Right atrium auricular region (tissue), 2 donors: ENCODE data around the gene LHPP. TPM values are rescaled to one million over a fixed set of nuclear protein-coding genes. Genes with fewer than 3 reads are reported as not detected.

Source experiments
- DNase-seq: peaks from one replicate; pipeline ENCODE4 v3.0.0-alpha.2; 2019; ENCODE audit warnings: low spot score
- H3K27ac ChIP-seq, 2 donors: fragments of 200-600 bp; sonication (generic); 1 replicate in 1 of 2; 2 replicates in 1 of 2; pipeline ENCODE4 v1.5.1; 2016 to 2019
- H3K27me3 ChIP-seq, 2 donors: fragments of 200-600 bp; sonication (generic); one replicate each; pipeline versions ENCODE4 v1.5.1 to v1.6.0; 2017 to 2019
- H3K36me3 ChIP-seq: fragments of 200-600 bp; sonication (generic); one replicate; pipeline ENCODE4 v1.5.1; 2016
- H3K4me1 ChIP-seq, 2 donors: fragments of 200-600 bp; sonication (generic); one replicate each; pipeline versions ENCODE4 v1.5.1 to v1.6.0; 2017 to 2019
- H3K4me3 ChIP-seq, 2 donors: fragments of 200-600 bp; sonication (generic); 1 replicate in 1 of 2; 2 replicates in 1 of 2; pipeline ENCODE4 v1.5.1; 2017 to 2019; ENCODE audit warnings: mild to moderate bottlenecking in 1 of 2, moderate library complexity in 1 of 2
- H3K9me3 ChIP-seq, 2 donors: fragments of 200-600 bp; sonication (generic); one replicate each; pipeline ENCODE4 v1.5.1; 2019
- total RNA-seq, 2 donors: library from RNA; depleted of rRNA; stranded (reverse); fragments of >200 nt; gene quantifications; one replicate each; pipeline ENCODE4 v1.1.0, GENCODE V29; 2016
- TF ChIP-seq, protein P1 (sequence below), 2 donors: fragments of 200-600 bp; sonication (generic); IDR thresholded peaks; one replicate each; pipeline ENCODE4 v1.5.1; 2019; ENCODE audit warnings: antibody characterized with exemption in 2 of 2

Gene LHPP
- total RNA-seq, 2 donors from 2014 or later = 10.3 to 23.7 TPM

DNA sequence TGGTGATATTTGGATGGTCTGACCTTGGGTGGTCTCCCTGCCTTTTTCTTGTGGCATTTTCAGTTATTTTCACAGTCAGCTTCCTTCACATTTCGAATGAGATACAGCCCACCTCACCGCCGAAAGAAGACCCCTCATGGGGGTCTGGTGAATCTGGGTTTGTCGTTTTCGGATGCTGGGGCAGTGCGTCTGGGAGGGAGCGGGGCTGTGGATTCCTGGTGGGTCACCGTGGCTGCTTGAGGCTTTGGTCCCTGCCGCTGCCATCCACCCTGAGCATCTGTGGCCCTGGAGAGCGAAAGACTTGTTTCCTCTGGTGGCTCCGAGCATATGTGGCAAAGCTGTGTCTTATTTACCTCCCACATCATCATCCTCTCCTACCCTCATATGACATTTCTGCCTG is 43.1 kb downstream of the LHPP start:
- no peak overlapping the region for H3K4me3 ChIP-seq

DNA sequence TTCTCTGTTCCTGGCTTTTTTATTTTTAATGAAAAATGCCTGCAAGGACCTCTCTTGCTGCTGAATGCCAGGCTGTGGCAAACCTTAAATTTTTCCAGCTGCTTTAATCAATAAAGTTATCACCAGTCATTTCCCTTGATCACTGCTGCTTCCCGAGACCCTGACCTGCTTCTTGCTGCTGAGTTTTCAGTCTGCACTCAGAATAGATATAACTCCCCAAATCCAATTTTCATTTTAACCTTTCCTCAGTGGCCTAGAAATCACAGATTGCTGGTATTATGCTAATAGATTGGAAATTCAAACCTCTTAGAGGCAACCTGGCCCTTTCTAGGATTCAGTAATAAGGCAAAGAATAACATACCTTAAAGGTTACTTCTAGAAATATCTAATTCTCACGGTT is 43.7 kb downstream of the LHPP start:
- Histone ChIP-seq H3K4me1 (no peaks in the 10 kb centered on the region), H3K4me3 (no peak overlapping the region), H3K9me3 (peaks cover 0 to 8% of the 10 kb centered on the region in 2 donors), H3K27ac (no peak overlapping the region), H3K27me3 (no peaks in the 10 kb centered on the region), H3K36me3 (peaks cover 4% of the 10 kb centered on the region)
- no peak for DNase-seq
- TF ChIP-seq, protein P1, sequence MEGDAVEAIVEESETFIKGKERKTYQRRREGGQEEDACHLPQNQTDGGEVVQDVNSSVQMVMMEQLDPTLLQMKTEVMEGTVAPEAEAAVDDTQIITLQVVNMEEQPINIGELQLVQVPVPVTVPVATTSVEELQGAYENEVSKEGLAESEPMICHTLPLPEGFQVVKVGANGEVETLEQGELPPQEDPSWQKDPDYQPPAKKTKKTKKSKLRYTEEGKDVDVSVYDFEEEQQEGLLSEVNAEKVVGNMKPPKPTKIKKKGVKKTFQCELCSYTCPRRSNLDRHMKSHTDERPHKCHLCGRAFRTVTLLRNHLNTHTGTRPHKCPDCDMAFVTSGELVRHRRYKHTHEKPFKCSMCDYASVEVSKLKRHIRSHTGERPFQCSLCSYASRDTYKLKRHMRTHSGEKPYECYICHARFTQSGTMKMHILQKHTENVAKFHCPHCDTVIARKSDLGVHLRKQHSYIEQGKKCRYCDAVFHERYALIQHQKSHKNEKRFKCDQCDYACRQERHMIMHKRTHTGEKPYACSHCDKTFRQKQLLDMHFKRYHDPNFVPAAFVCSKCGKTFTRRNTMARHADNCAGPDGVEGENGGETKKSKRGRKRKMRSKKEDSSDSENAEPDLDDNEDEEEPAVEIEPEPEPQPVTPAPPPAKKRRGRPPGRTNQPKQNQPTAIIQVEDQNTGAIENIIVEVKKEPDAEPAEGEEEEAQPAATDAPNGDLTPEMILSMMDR (IDR thresholded peaks at IDR 0.05) = no peak

More for the DNA sequence above, 43.1 kb downstream of the LHPP start:
- Histone ChIP-seq H3K27me3 (no peaks in the 10 kb centered on the region), H3K9me3 (peaks cover 0 to 8% of the 10 kb centered on the region in 2 donors), H3K4me1 (no peaks in the 10 kb centered on the region), H3K27ac (no peak overlapping the region), H3K36me3 (peaks cover 8% of the 10 kb centered on the region)
- TF ChIP-seq, protein P1 (IDR thresholded peaks at IDR 0.05) = no peak
- no peak for DNase-seq

DNA sequence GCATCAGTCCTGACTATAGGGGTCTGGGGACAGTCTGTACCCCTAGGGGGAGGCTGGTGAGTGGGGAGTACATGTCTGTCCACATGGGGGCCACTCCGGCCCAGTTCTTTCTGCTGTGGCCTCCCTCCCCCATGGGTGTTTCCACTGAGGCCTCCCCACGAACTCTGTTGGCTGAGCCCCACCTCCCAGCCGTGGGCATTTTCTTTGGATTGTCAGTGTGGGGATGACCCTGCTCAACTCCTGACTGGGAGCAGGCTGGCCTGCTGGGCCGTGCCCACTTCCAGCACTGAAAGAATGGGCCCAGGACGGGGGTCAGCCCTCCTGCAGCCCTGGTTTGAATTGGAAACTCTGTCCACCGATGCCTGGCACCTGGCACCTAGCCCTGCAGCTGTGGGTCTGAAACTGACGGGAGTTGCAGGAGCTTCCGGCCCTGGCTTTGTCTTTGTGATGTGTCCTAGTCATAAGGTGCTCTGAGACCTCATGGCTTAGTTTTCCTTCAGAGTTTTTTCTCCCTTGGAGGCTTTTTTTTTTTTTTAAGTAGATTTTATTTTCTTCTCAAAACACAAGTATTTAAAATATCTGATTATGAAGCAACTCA is 46.5 kb downstream of the LHPP start:
- no peak overlapping the region for H3K4me3 ChIP-seq
- no peaks in the 10 kb centered on the region for H3K9me3 ChIP-seq
- TF ChIP-seq, protein P1 (IDR thresholded peaks at IDR 0.05) = no peak
- DNase-seq = no peak
- H3K36me3 ChIP-seq = no peaks in the 10 kb centered on the region
- H3K27ac ChIP-seq = no peak overlapping the region
- H3K4me1 ChIP-seq = no peaks in the 10 kb centered on the region
- no peaks in the 10 kb centered on the region for H3K27me3 ChIP-seq

DNA sequence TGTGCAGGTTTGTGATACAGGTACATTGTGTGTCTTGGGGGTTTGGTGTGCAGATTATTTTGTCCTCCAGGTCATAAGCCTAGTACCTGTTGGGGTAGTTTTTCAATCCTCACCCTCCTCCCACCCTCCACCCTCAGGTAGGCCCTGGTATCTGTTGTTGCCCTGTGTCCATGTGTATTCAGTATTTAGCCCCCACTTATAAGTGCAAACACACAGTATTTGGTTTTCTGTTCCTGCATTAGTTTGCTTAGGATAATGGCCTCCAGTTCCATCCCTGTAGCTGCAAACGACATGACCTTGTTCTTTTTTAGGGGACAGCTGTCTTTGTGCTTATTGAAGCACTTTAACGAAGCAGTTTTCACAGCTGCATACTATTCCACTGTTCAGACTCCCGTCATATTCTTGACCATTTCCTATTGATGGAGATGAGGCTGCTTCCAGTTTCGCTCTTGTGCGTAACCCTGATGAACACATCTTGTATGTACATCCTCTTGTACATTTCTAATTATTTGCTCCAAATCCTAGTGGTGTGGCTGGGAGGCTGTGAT is 47.4 kb downstream of the LHPP start:
- no peak for DNase-seq
- H3K9me3 ChIP-seq = no peaks in the 10 kb centered on the region
- H3K27me3 ChIP-seq = no peaks in the 10 kb centered on the region
- H3K4me3 ChIP-seq = no peak overlapping the region
- H3K36me3 ChIP-seq = no peaks in the 10 kb centered on the region
- H3K27ac ChIP-seq = no peak overlapping the region
- TF ChIP-seq, protein P1 (IDR thresholded peaks at IDR 0.05) = no peak
- H3K4me1 ChIP-seq = no peaks in the 10 kb centered on the region

DNA sequence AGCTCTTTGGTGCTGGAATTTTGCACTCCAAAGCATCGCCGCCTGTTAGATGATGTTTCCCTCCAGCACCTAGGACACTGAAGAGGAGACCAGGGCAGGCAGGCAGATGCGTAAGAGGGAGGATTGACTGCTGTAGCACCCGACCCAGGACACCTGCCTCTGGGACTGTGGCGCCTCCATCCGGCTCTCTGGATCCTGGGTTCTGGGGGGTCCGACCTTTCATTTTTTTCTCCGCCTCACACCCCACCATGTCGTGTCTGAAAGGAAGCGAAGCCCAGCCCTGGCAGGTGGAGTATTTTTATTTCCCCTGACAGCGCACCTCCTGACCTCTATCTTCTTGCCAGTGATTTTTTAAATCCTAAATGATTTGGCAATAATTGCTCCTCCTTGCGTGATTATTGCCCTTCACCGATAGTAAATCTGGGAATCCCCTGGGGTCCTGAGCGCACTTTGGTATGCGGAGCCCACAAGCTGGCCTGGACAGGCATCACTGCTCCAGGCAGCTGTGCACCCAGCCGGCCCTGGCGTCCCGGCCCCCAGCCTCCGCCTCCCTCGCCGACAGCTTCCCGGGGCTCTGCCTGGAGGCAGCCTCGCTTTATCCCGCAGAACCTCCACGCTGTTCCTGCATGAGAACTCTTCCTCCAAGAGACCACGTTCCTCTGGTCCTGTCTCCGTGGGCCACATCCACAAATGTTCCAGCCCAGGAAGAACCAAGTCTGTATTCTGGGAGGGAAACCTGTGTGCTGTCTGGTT is 48.4 kb downstream of the LHPP start:
- Histone ChIP-seq H3K4me1 (no peaks in the 10 kb centered on the region), H3K27me3 (no peaks in the 10 kb centered on the region), H3K9me3 (no peaks in the 10 kb centered on the region), H3K4me3 (no peak overlapping the region), H3K27ac (no peak overlapping the region), H3K36me3 (no peaks in the 10 kb centered on the region)
- DNase-seq = no peak
- TF ChIP-seq, protein P1 (IDR thresholded peaks at IDR 0.05) = no peak
